GM21515 (cell line): Measurements from ENCODE around the gene EPHA3.

ENCODE experiments used
- ATAC-seq: cut with Tn5 transposase; IDR thresholded peaks from one replicate; pipeline ENCODE4 v1.9.1; 2021; ENCODE audit not compliant: unreplicated experiment

EPHA3 gene

DNA sequence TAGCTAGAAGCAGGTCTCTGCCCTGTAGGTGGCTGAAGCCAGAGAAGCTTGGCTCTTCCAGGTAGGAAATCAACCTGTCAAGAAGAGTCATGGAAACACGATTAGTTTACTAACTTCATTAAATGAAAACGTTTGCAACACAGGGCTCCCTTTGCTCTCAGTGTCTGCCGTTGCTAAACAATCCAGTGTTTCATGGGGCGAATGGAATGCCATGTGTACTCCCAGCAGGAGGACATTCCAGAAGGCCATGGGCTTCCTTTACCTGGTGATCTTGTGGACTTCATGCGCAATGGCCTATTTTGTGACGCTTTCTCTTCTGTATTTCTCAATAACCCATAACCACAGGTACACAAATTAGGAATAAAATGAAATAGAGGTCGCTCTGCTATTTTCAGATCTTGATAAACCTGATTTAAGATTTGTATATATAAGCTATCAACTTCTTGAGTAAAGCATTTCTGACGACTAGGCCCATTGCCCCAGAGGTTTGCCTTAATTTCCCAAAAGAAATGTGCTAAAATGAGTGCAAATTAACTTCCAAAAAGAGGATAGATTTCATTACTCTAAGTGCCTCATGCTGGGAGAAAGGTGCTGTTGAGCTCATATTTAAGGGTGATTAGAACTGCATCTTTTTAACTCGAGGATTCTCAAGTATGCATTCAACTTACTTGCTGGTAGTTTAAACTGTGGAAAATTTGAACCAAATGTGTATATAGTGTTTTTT, 171.0 kb downstream of the EPHA3 start:
- ATAC-seq, result no peak

DNA sequence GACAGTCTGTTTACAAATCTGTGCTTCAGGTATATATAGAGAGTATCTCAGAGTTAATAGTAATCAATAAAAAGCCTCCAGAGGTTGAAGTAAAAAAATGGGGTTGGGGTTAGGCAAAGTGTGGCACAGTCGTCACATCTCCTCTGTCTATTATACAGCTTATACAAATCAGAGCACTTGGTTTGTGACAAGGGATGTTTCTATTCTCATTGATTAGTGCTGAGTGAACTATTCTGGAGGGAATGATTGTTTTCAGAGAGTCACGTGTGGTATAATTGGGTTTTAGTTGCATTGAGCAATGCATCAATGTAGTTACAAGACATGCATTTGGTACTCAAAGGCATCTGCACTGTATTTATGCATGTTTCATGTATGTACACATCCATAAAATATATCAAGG, 172.9 kb downstream of the EPHA3 start:
- ATAC-seq, result no peak

DNA sequence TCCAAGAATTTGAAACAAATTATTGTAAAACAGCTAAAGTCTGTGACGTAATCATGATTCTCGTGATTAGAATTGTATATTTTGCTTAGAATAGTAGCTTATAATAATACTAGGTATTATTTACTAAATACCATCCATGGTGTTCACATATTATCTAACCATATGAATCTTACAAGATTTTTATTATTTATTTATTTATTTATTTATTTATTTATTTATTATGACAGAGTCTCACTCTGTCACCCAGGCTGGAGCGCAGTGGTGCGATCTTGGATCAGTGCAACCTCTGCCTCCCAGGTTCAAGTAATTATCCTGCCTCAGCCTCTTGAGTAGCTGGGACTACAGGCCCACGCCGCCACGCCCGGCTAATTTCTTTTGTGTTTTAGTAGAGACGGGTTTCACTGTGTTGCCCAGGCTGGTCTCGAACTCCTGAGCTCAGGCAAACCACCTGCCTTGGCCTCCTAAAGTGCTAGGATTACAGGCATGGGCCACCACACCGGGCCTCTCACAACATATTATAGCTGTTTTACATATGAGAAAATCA, 173.5 kb downstream of the EPHA3 start:
- ATAC-seq, result no peak

DNA sequence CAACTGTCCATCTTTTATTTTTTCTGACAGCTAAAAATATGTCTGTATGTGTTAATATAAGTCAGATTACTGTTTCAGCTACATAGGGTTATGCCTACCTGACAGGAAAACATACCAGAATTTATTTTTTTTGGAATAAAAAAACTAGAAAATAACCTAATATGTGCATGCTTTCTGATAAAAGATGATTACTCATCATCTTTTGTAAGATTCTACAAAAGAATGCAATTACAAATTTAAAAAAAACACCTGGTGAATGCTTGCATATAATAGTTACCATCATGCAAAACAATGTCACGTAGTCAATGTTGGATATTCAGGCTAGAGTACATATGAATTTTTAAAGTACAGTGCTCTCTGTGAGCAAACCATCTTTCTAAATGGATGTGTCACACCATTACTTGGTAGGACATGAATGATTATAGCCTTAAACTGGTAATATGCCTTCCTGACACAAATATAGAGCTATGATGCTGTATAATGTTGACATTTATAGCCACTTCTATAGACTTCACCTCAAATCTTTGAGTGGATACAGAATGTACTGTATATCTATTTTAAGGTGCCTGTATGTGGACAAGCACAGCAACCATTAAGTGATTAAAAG, 180.6 kb downstream of the EPHA3 start:
- ATAC-seq, result no peak

DNA sequence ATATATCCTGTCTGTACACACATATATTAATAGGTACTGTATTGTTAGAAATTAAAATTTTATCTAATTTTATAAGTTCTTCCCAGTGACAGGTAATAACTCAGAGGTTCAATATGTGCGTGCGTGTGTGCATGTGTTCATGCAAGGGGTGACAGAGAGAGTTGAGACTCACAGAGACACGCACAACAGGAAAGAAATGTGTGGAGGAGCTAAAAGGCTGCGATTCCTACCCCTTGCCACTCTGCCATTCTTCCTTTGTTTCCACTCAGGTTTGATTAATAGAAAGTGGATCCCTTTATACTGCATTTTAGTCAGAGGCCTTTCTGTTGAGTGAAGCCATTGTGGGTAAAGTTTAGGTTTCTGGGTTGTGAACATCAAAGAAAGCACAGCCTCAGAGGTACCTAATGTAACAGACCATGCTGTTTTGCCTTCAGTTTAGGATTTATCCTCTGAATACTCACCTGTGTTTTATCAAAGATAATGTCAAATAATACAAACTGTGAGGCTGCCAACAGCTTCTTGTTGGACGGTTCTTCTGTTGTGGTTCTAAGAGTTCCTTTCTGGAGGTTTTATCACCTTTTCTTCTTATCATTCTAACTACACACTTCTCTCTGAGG, 182.3 kb downstream of the EPHA3 start:
- no peak for ATAC-seq

DNA sequence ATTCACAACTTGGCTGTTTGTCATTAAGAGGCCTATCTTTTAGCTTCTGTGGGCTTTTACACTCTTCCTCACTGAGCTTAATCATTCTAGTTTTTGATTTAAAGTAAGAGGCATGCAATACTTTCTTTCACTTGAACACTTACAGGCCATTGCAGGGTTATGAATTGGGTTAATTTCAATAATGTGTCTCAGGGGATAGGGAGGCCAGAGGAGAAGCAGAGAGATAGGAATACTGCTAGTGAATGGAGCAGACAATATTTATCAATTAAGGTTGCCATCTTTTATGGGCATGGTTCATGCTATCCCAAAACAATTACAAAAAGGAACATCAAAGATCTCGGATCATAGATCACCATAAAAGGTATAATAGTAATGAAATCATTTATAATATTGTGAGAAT, 189.8 kb downstream of the EPHA3 start:
- no peak for ATAC-seq

DNA sequence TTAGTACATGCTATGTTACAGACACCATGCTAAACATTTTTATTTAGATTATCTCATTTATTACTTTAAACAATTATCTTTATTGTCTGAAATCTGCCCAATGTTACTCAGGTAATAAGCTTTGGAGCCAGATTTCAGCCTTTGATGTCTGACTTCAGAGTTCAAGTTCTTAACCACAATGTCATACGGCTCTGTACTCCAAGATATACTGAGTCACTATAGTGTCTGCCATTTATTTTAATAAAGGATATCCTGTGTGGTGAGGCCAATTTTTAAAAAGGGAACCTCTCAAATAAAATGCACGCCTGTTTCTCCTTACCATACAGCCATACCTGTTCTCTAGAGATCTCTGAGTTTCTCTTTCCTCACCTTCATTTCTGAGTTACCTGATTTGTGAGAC, 193.1 kb downstream of the EPHA3 start:
- no peak for ATAC-seq

DNA sequence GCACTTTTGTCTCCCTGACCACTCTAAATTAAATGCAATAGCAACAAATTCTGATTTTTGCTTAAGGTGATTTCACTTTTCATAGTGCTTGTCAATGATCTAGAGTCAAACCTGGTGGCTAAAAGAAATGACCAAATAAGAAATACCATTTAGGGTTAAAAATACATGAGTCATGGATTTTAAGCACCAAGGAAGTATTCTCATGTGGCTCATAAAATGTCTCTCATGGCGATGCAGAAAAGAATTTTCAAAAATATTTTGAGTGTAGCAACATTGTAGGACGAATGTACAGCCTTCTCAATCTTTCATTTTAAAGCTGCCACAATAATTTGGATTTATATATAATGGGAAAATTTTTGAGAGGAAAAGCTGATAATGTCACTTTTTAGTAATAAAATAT, 193.6 kb downstream of the EPHA3 start:
- ATAC-seq, result no peak

DNA sequence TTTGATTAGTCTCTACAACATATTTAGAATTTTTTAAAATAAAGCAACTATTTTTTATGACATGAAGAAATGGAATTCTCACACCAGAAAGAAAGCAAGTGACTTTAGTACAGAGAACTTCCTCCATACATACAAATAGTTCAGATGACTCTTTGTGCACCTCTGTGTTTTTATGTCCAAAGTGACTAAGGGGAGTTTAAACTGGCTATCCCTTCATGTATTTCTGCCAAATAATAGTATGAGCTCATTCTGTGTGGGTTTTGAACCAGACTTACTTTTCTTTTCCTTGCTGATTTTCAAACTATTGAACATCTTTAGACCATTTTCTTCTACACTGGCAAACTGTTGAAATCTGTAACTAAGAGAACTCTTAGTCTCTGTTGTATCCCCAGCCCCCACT, 196.3 kb downstream of the EPHA3 start:
- no peak for ATAC-seq

DNA sequence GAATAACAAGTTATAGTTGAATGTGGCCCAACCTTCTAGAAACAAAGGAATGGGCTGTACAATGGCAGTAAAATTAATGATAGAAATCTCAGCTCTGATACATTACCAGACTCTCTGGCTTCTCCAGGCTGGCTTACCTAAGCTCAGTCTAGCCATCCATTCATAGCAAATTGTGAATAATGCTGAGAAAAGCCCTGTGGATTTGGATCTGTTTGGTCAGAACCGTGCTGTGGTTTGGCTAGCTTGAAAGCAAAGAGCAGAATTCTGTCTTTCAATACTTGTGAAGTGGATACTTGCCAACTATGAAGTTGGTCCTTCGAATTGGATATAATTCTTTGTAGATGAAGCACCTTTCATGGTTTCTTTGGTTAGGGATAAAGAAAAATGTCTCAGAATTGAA, 199.1 kb downstream of the EPHA3 start:
- ATAC-seq, result no peak

DNA sequence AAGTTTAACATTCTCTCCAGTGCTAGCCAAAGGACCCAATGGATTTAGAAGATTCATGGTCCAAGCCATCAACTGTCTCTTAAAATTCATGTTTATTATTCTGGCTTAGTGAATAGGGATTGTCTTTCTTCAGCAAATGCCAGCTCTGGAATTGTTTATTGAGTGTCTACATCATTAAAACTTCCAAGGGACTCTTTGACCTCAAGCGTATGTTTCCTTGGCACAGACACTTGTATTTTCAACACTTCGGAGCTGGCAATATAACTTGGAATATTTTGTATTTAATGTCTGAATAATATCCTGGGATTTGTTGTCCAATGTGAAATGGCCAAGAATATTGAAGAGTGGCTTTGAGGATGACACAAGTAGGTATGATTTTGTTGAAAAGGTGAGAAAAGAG, 204.2 kb downstream of the EPHA3 start:
- ATAC-seq, result no peak

DNA sequence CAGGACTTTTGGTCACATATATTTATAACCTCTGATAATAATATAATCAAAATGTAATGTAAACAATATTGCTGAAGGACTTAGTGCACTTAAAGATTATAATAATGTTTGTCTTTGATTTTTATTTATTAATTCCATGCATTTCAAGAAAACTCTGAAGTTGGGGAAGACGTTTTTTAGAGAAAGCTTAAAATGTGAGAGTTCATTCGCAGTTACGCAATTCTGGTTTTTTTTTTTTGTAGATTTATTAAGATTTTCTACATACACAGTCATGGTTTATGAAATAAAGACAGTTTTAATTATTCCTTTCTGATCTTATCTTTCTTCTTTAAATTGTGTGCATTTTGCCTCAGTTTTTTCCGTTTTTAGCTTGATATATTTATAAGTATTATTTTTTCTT, 204.7 kb downstream of the EPHA3 start:
- no peak for ATAC-seq

DNA sequence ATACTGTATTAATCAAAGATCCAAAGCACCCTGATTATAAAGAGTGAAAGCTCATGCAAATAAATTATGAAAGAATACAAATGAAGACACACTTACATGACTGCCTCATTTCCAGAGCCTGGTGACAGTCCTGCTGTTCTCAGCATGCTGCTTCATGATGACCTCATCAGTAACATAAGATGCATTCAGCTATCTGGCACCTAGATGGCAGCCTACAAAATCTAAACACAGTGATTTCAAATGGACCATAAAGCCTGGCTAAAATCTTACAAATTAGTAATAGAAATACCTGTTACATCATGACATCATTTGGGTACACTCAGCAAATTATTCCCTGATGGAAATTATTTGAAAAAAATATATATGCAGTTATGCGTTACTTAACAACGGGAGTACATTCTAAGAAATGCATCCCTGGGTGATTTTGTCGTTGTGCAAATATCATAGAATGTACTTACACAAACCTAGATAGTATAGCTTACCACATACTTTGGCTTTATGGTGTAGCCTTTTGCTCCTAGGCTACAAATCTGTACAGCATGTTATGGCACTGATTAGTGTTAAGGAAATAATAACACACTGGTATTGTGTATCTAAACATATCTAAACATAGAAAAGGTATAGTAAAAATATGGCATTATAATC, 207.2 kb downstream of the EPHA3 start:
- no peak for ATAC-seq

DNA sequence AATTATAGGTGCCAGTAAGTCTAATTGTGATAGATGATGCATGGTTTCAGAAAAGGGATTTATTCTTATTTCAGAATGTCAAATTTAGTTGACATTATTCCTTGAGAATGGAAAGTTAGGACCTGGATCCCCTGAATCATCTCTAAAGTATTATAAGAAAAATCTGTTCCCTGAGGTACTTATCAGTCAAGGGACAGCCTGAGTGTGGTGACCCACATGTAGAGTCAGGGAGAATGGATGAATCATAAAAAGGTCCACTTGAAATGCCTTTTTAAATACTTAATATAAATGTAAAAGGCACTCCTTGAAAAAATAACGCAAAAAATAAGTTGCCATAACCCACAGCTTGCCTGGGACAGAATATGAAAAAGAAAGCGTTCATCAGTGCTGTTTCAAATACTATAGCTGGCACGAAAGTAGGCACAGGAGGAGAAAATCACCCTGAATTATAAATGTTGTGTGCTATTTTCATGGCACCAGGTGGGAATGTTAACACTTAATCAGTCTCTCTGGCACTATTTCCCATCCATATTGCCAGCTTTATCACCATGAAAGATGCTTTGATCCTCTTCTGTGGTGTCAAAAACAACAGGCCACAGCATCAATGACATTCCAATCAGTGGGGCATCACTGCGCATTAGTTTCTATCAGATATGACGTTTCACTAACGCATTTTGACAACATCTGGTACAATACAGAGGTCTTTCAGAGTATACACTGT, 208.5 kb downstream of the EPHA3 start:
- no peak for ATAC-seq

DNA sequence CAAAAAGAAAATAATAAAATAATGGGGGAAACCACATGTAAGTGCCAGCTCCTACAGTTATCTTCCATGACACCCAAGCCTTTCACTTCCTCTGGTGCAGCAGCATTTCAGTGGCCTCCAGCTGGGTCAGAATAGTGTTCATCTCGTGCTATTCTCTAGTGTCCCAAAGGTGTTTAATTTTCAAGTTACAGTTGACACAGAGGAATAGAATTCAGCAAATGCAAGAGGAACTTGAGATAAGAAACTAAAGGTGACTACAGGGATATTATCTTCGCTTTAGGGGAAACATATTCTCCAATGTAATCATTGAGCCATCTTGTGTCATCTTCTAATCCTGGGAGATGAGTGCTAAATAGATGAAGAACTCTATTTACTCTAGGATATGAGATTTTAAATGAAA, 212.8 kb downstream of the EPHA3 start:
- ATAC-seq, result no peak

DNA sequence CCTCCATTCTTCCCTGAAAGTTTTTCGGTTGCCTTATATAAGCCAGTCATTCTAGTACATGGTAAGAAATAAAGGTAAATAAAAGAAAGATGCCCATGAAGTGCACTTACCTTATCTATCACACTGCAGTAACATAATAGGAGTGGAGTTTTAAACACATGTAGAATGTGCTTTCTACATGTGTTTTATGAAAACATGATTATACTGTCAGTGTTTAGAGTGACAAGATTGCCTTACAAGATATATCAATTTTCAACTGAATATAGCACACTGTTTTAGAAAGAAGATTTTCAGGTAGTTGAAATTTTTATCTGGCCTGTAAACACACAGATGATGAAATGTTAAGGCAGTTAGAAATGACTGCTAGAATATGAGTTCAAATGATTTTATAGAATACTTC, 219.6 kb downstream of the EPHA3 start:
- ATAC-seq, result no peak

DNA sequence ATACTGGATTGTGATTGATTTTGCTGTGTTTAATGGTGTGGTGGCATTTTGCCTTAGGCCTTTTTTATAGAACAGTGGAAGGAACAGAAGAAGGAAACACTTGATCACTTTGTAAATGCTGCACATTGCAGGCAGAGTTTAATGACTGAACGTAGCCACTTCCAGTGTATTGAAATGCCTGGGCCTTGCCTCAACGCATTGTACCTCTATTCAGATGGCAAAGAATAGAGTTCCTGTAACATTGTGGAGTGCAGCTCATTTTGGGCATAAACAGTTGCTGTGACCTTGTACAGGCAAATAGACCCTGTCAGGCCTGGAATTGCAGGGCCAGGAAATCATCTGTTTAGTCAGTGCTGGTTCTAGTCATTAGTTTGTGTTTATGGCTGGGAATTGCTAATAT, 225.0 kb downstream of the EPHA3 start:
- no peak for ATAC-seq

DNA sequence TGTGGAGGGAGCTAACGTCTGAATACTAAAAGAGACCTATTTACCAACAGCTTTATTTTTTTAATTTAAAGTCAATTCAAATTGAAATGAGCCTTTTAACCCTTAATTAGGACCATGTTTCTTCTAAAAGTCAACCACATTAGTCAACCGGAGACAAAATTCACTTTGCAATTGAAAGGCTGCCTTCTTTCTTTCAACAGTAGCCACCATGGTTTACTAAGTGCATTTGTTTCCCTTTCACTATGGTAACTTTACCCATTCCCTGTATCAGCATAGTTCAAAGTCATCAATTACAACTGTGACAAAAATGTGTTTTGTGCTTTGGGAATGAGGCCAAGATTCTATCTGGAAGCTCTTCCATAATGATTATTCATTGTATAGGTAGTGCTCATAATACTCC, 225.4 kb downstream of the EPHA3 start:
- no peak for ATAC-seq

DNA sequence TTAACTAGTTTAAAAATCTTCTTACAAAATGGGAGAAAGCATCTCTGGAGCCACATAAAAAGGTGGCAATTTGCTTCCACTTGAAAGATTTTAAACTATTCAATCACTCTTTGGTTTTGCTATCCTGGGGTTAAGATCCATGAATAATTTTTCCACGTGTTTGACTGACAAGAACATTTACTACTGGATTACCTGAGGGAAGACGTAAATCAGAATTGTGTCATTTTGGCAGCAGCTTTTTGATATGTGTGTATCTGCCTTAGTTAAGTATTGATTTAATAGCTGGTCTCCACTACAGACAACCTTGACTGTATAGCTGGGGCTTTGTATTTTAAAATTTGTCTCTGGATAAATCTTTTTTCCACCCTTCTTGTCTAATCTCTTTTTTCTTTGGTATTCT, 228.3 kb downstream of the EPHA3 start:
- no peak for ATAC-seq

DNA sequence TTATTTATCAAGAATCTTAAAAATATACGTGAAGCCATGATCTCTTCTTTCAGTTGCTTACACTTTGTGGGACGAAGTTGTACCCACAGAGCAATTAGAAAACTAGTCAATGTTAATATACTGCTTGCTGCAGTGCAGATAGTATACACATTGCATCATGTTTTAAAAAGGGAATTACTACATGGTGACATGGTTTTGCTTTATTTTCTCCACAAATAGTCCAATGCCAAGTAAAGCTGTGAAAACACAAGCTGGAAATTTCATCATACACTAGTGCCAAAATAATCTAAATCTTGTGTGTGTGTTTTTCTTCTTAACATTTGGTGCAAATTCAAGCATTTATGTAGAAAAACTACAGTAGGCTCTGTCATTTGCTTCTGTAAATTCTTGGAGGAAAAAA, 233.0 kb downstream of the EPHA3 start:
- no peak for ATAC-seq

DNA sequence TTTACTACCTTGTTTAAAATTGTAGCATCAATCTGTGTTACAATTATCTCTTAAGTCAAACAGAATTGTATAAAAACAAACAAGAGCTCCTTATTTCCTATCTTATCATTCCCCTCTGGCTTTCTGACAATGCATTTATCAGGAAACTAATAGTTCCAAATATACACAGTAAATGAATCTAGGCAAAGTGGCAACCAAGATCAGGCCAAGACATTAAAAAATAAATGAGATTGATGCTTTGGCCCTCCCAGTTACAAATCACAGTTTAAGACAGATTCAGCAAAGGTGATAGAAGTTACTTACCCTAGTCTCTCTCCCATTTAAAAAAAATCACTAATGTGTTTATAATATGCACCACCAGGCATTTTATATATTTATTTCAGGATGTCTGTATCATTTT, 236.7 kb downstream of the EPHA3 start:
- ATAC-seq, result no peak
